CD4-positive, CD25-positive, alpha-beta regulatory T cell (primary cell): ENCODE data around the gene CNBD2. TPM values are rescaled to one million over a fixed set of nuclear protein-coding genes. Genes with fewer than 3 reads are reported as not detected.

Source experiments
- polyA plus RNA-seq, 4 donors: library from polyadenylated mRNA; unstranded; fragments of 300-500 nt; fragmentation: Illumina TruSeq; gene quantifications; one replicate each; pipeline ENCODE4 v1.2.3, GENCODE V29; 2021
- total RNA-seq: library from RNA; stranded (reverse); gene quantifications from one replicate; pipeline ENCODE4 v1.2.3, GENCODE V29; 2022

Gene CNBD2
- total and polyA plus RNA-seq, 5 donors from 2014 or later = 8.5 to 24.8 (median 11.3) TPM

Other genes starting within 250 kb of the CNBD2 start
- 1,180 TPM for gene RBM39, start 226.3 kb upstream of the CNBD2 start, total RNA-seq
- 100 to 1,000 TPM; 112 to 144 (median 117) TPM for gene RBM39, start 226.3 kb upstream of the CNBD2 start, polyA plus RNA-seq
- gene PHF20, start 196.6 kb upstream of the CNBD2 start, total RNA-seq = 159 TPM
- gene PHF20, start 196.6 kb upstream of the CNBD2 start, polyA plus RNA-seq = 100 to 1,000 TPM in 2 of 4 donors, 10 to 100 TPM in 2; 87.3 to 126 (median 100) TPM
- gene SCAND1, start 14.1 kb upstream of the CNBD2 start, total RNA-seq = 83.3 TPM
- 100 to 1,000 TPM; 166 to 258 (median 234) TPM for gene SCAND1, start 14.1 kb upstream of the CNBD2 start, polyA plus RNA-seq
- 0.54 TPM for gene EPB41L1, start 186.2 kb downstream of the CNBD2 start, total RNA-seq
- not detected for gene EPB41L1, start 186.2 kb downstream of the CNBD2 start, polyA plus RNA-seq